WTC11 (cell line): ENCODE data around the gene CEP85. TPM values are rescaled to one million over a fixed set of nuclear protein-coding genes. Genes with fewer than 3 reads are reported as not detected.

Source experiments
- ATAC-seq: fragments of 200-7000 bp; cut with Tn5 transposase; 2 replicates; pipeline ENCODE4 v1.10.0; 2021; ENCODE audit warnings: mild to moderate bottlenecking, moderate library complexity
- CTCF ChIA-PET: fragments of 300-600 bp; sonication (Branson Sonifier 250); formaldehyde crosslinking; loops from one replicate; lab custom pipeline; 2021; ENCODE audit warnings: antibody characterized with exemption; lab: Charles Lee
- POLR2A ChIA-PET: fragments of 350-600 bp; sonication (Branson Sonifier 250); formaldehyde crosslinking; loops from one replicate; lab custom pipeline; 2021; ENCODE audit warnings: antibody characterized with exemption; lab: Charles Lee
- DNase-seq: peaks from one replicate; pipeline ENCODE4 v3.0.0; 2021; ENCODE audit warnings: low spot score
- H3K27ac Mint-ChIP-seq: 2 replicates; pipeline ENCODE4 v1.8.0; 2021; ENCODE audit warnings: mixed read lengths
- H3K27me3 Mint-ChIP-seq: 2 replicates; pipeline ENCODE4 v1.8.0; 2021; ENCODE audit warnings: low read depth, mild to moderate bottlenecking, moderate library complexity, mixed read lengths
- H3K36me3 Mint-ChIP-seq: 2 replicates; pipeline ENCODE4 v1.8.0; 2021; ENCODE audit warnings: mixed read lengths
- H3K4me1 Mint-ChIP-seq: 2 replicates; pipeline ENCODE4 v1.8.0; 2022; ENCODE audit warnings: mixed read lengths
- H3K4me3 Mint-ChIP-seq: 2 replicates; pipeline ENCODE4 v1.8.0; 2021; ENCODE audit warnings: mild to moderate bottlenecking, moderate library complexity, mixed read lengths
- H3K9me3 Mint-ChIP-seq: 2 replicates; pipeline ENCODE4 v1.8.0; 2021; ENCODE audit warnings: mixed read lengths
- ATF6 ChIP-seq: sonication (generic); formaldehyde crosslinking; IDR thresholded peaks from 2 replicates; pipeline ENCODE4 v1.8.1; 2023; ENCODE audit warnings: mild to moderate bottlenecking, missing genetic modification reagents
- CREB1 ChIP-seq: sonication (generic); formaldehyde crosslinking; IDR thresholded peaks from 2 replicates; pipeline ENCODE4 v1.8.0; 2023; ENCODE audit warnings: mild to moderate bottlenecking, missing genetic modification reagents
- CREM ChIP-seq: sonication (generic); formaldehyde crosslinking; IDR thresholded peaks from 2 replicates; pipeline ENCODE4 v1.8.1; 2022; ENCODE audit warnings: mild to moderate bottlenecking, missing genetic modification reagents, moderate library complexity
- ELF4 ChIP-seq: sonication (generic); formaldehyde crosslinking; IDR thresholded peaks from 2 replicates; pipeline ENCODE4 v1.8.1; 2022; ENCODE audit warnings: low read depth, mild to moderate bottlenecking, moderate library complexity, missing genetic modification reagents
- EMX1 ChIP-seq: fragments of 250-450 bp; sonication (Bioruptor Pico); IDR thresholded peaks from 2 replicates; pipeline ENCODE4 v1.8.0; 2021; ENCODE audit warnings: mild to moderate bottlenecking
- FOXK1 ChIP-seq: sonication (generic); formaldehyde crosslinking; IDR thresholded peaks from 2 replicates; pipeline ENCODE4 v1.8.0; 2022; ENCODE audit warnings: mild to moderate bottlenecking, moderate library complexity, missing genetic modification reagents
- FOXP4 ChIP-seq: sonication (generic); formaldehyde crosslinking; IDR thresholded peaks from 2 replicates; pipeline ENCODE4 v1.8.0; 2022; ENCODE audit warnings: mild to moderate bottlenecking, missing genetic modification reagents
- JUN ChIP-seq: sonication (generic); formaldehyde crosslinking; IDR thresholded peaks from 2 replicates; pipeline ENCODE4 v1.8.0; 2023; ENCODE audit warnings: mild to moderate bottlenecking, missing genetic modification reagents
- MAX ChIP-seq: sonication (generic); formaldehyde crosslinking; IDR thresholded peaks from 2 replicates; pipeline ENCODE4 v1.8.0; 2022; ENCODE audit warnings: mild to moderate bottlenecking, missing genetic modification reagents
- NFATC4 ChIP-seq: fragments of 250-450 bp; sonication (Bioruptor Pico); IDR thresholded peaks from 2 replicates; pipeline ENCODE4 v1.9.0; 2021; ENCODE audit warnings: mild to moderate bottlenecking
- NR2C2 ChIP-seq: sonication (generic); formaldehyde crosslinking; IDR thresholded peaks from 2 replicates; pipeline ENCODE4 v1.8.0; 2022; ENCODE audit warnings: mild to moderate bottlenecking, missing genetic modification reagents
- RELA ChIP-seq: sonication (generic); formaldehyde crosslinking; IDR thresholded peaks from 2 replicates; pipeline ENCODE4 v1.8.1; 2022; ENCODE audit warnings: missing genetic modification reagents, mild to moderate bottlenecking, borderline replicate concordance
- ZMAT4 ChIP-seq: fragments of 250-450 bp; sonication (Bioruptor Pico); IDR thresholded peaks from 2 replicates; pipeline ENCODE4 v1.9.0; 2021; ENCODE audit warnings: mild to moderate bottlenecking
- ZNF416 ChIP-seq: fragments of 250-450 bp; sonication (Bioruptor Pico); IDR thresholded peaks from 2 replicates; pipeline ENCODE4 v1.9.0; 2021; ENCODE audit warnings: mild to moderate bottlenecking, inconsistent platforms
- ZNF423 ChIP-seq: fragments of 250-450 bp; sonication (Bioruptor Pico); IDR thresholded peaks from 2 replicates; pipeline ENCODE4 v2.1.2; 2022; ENCODE audit warnings: mild to moderate bottlenecking, moderate library complexity
- ZNF425 ChIP-seq: fragments of 250-450 bp; sonication (Bioruptor Pico); conservative IDR thresholded peaks from 2 replicates; pipeline ENCODE4 v1.9.0; 2021; ENCODE audit warnings: mild to moderate bottlenecking
- ZSCAN18 ChIP-seq: fragments of 250-450 bp; sonication (Bioruptor Pico); IDR thresholded peaks from 2 replicates; pipeline ENCODE4 v2.1.2; 2022; ENCODE audit warnings: mild to moderate bottlenecking, moderate library complexity
- total RNA-seq: library from RNA; stranded (reverse); gene quantifications from 3 replicates; pipeline ENCODE4 v1.2.3, GENCODE V29; 2021
- TF ChIP-seq, protein P1 (sequence below): sonication (generic); formaldehyde crosslinking; IDR thresholded peaks from 2 replicates; pipeline ENCODE4 v1.8.0; 2022; ENCODE audit warnings: missing genetic modification reagents
- TF ChIP-seq, protein P2 (sequence below): sonication (generic); formaldehyde crosslinking; IDR thresholded peaks from 2 replicates; pipeline ENCODE4 v1.8.1; 2022; ENCODE audit warnings: missing genetic modification reagents, borderline replicate concordance

CEP85 gene
- total RNA-seq, 1 experiment from 2014 or later = 40.8 TPM

DNA sequence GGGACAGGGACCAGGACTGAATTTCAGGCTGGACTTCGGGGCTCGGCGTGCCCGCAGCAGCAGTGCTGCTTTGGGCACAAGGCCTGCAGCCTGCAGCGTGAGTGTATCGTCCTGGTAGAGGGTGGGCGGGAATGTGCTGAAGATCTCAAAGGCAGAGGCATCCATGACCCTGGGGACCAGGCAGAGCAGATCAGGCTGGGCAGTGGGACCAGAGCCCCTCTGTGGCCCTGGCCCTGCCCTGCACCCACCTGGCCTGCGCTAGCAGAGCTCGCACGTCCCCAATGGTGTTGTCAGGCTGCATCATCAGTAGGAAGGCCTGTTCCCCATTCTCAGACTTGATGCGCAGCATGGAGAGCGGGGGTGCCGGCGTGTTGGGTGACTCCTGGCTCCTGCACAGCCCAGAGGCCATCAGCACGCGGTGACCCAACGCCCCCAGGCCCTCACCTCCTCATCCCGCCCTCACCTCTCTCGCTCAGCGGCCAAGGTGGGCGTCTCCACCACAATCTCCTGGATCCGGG, 48.5 kb downstream of the CEP85 start:
- Mint-ChIP-seq H3K36me3 (peaks cover 13% of the 10 kb centered on the region), H3K4me3 (peak overlapping the region; percentile 8; the same call in 1 of the 2 replicates), H3K27me3 (no peaks in the 10 kb centered on the region), H3K27ac (peak overlapping the region; percentile 27; the same call in 1 of the 2 replicates), H3K9me3 (no peaks in the 10 kb centered on the region), H3K4me1 (peaks cover 45% of the 10 kb centered on the region)
- TF ChIP-seq ZSCAN18 (CRISPR knock-in tag) (no peak), ZMAT4 (CRISPR knock-in tag) (0 out of 2 replicates have a peak, but pooled peaks have one; percentile 25), ELF4 (CRISPR knock-in tag) (no peak), NR2C2 (CRISPR knock-in tag) (0 out of 2 replicates have a peak, but pooled peaks have one; percentile 42)
- TF ChIP-seq, protein P1, sequence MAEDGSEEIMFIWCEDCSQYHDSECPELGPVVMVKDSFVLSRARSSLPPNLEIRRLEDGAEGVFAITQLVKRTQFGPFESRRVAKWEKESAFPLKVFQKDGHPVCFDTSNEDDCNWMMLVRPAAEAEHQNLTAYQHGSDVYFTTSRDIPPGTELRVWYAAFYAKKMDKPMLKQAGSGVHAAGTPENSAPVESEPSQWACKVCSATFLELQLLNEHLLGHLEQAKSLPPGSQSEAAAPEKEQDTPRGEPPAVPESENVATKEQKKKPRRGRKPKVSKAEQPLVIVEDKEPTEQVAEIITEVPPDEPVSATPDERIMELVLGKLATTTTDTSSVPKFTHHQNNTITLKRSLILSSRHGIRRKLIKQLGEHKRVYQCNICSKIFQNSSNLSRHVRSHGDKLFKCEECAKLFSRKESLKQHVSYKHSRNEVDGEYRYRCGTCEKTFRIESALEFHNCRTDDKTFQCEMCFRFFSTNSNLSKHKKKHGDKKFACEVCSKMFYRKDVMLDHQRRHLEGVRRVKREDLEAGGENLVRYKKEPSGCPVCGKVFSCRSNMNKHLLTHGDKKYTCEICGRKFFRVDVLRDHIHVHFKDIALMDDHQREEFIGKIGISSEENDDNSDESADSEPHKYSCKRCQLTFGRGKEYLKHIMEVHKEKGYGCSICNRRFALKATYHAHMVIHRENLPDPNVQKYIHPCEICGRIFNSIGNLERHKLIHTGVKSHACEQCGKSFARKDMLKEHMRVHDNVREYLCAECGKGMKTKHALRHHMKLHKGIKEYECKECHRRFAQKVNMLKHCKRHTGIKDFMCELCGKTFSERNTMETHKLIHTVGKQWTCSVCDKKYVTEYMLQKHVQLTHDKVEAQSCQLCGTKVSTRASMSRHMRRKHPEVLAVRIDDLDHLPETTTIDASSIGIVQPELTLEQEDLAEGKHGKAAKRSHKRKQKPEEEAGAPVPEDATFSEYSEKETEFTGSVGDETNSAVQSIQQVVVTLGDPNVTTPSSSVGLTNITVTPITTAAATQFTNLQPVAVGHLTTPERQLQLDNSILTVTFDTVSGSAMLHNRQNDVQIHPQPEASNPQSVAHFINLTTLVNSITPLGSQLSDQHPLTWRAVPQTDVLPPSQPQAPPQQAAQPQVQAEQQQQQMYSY (CRISPR knock-in tag) = no peak
- ATAC-seq (peak; percentile 2), DNase-seq (no peak)
- POLR2A ChIA-PET = interaction anchor here (0.5 to 1.2 kb wide), 3 partner anchors 10 to 48 kb away, joined by 3 to 5 read pairs (median 3); partner anchors contain the start of genes CD52 and CEP85
- CTCF ChIA-PET = interaction anchor here (0.6 to 11.1 kb wide), 13 partner anchors 8 to 716 kb away, joined by 3 to 306 read pairs (median 5); partner anchors contain the start of genes CATSPER4, CD52 and CEP85

GRCh38 chr1:26283279-26283853, 49.4 kb downstream of the CEP85 start:
- Mint-ChIP-seq H3K27me3 (no peaks in the 10 kb centered on the region; the same call in 1 of the 2 replicates), H3K9me3 (no peaks in the 10 kb centered on the region)
- CTCF ChIA-PET = interaction anchor here (1.1 to 11.1 kb wide), 8 partner anchors 26 to 134 kb away, joined by 3 to 306 read pairs (median 7); partner anchors contain the start of genes CATSPER4, CD52 and CEP85
- POLR2A ChIA-PET = no interaction called here
- DNase-seq = no peak
- TF ChIP-seq EMX1 = no peak
- no peak for TF ChIP-seq JUN (CRISPR knock-in tag)
- TF ChIP-seq ZNF425 = no peak
- TF ChIP-seq, protein P2, sequence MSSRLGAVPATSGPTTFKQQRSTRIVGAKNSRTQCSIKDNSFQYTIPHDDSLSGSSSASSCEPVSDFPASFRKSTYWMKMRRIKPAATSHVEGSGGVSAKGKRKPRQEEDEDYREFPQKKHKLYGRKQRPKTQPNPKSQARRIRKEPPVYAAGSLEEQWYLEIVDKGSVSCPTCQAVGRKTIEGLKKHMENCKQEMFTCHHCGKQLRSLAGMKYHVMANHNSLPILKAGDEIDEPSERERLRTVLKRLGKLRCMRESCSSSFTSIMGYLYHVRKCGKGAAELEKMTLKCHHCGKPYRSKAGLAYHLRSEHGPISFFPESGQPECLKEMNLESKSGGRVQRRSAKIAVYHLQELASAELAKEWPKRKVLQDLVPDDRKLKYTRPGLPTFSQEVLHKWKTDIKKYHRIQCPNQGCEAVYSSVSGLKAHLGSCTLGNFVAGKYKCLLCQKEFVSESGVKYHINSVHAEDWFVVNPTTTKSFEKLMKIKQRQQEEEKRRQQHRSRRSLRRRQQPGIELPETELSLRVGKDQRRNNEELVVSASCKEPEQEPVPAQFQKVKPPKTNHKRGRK (CRISPR knock-in tag) = no peak
- TF ChIP-seq ZNF423 (CRISPR knock-in tag) = no peak
- no peak for TF ChIP-seq RELA
- TF ChIP-seq FOXK1 (CRISPR knock-in tag) = no peak
- no peak for TF ChIP-seq ATF6
- no peak for TF ChIP-seq MAX
- TF ChIP-seq FOXP4 (CRISPR knock-in tag) = no peak
- TF ChIP-seq ZNF416 (CRISPR knock-in tag) = no peak
- TF ChIP-seq CREB1 (CRISPR knock-in tag) = no peak
- TF ChIP-seq NFATC4 (CRISPR knock-in tag) = no peak
- TF ChIP-seq CREM (CRISPR knock-in tag) = no peak
- TF ChIP-seq, all 79 proteins: peak for 0
- peaks cover 45% of the 10 kb centered on the region for H3K4me1 Mint-ChIP-seq
- no peak for ATAC-seq
- peaks cover 4% of the 10 kb centered on the region for H3K36me3 Mint-ChIP-seq
- peak overlapping the region; percentile 70 for H3K27ac Mint-ChIP-seq
- H3K4me3 Mint-ChIP-seq = no peak overlapping the region
